Ovary (tissue), 9 donors: ENCODE results near the gene ZC3H11A. TPM values are rescaled to one million over a fixed set of nuclear protein-coding genes. Genes with fewer than 3 reads are reported as not detected.

Source experiments
- DNase-seq, 5 donors: peaks; one replicate each; pipeline ENCODE4 v3.0.0-alpha.2; 2019 to 2020
- H3K27ac ChIP-seq, 2 donors: fragments of 200-600 bp; one replicate each; pipeline versions ENCODE4 v1.5.1 to v1.8.0; 2019 to 2022
- H3K27me3 ChIP-seq: fragments of 200-600 bp; one replicate; pipeline ENCODE4 v1.8.0; 2022
- H3K36me3 ChIP-seq: fragments of 200-600 bp; sonication (generic); one replicate; pipeline ENCODE4 v1.5.1; 2019
- H3K4me1 ChIP-seq: one replicate; pipeline ENCODE4 v1.8.1; 2013; ENCODE audit warnings: mild to moderate bottlenecking, moderate library complexity; ENCODE audit not compliant: insufficient read depth
- H3K4me3 ChIP-seq: fragments of 200-600 bp; sonication (generic); one replicate; pipeline ENCODE4 v1.5.1; 2017
- H3K9me3 ChIP-seq, 2 donors: fragments of 200-600 bp in 1 of 2; sonication (generic) in 1 of 2; one replicate each; pipeline versions ENCODE4 v1.5.1 to v1.8.1; 2013 to 2019; ENCODE audit warnings: mild to moderate bottlenecking in 1 of 2, moderate library complexity in 1 of 2
- EP300 ChIP-seq: sonication (generic); formaldehyde crosslinking; IDR thresholded peaks from one replicate; pipeline ENCODE4 v1.6.1; 2017; ENCODE audit warnings: antibody characterized with exemption
- POLR2A ChIP-seq: fragments of 450-650 bp; IDR thresholded peaks from one replicate; pipeline ENCODE4 v1.6.1; 2017; ENCODE audit warnings: antibody characterized with exemption, mild to moderate bottlenecking, moderate library complexity
- WGBS, 3 donors: extraction: QIAGEN DNeasy Blood & Tissue Kit in 1 of 3; methylation state at CpG; one replicate each; pipeline versions ENCODE4 v1.1.5 to v1.1.7; 2013 to 2017; 5-methylcytosine and 5-hydroxymethylcytosine counted together
- intact Hi-C, 4 donors: fragments of 100-400 bp; cut with DNase I; formaldehyde crosslinking; loops; one replicate each; pipeline versions ENCODE4 v1.11.0 to v1.15.1; 2022 to 2023
- polyA plus RNA-seq, 2 donors: library from polyadenylated mRNA; stranded (reverse); fragments of 200-250 nt in 1 of 2; fragments of 350-450 nt in 1 of 2; fragmentation: Illumina TruSeq in 1 of 2; extraction: RNeasy Lipid Tissue Mini Kit (QIAGEN cat#74804) in 1 of 2; gene quantifications; one replicate each; pipeline ENCODE4 v1.2.3, GENCODE V29; 2013 to 2014
- total RNA-seq, 7 donors: library from RNA; depleted of rRNA in 2 of 7; stranded (reverse); fragments of >200 nt in 2 of 7; fragmentation: NEBNext Ultra II Directional in 3 of 7; extraction: Animal tissue kit (Norgen Biotek cat#: 25700) in 3 of 7; gene quantifications; one replicate each; pipeline versions ENCODE4 v1.1.0 to v1.2.4, GENCODE V29; 2016 to 2023
- TF ChIP-seq, protein P1 (sequence below), 3 donors: fragments of 450-650 bp in 2 of 3; fragments of 200-600 bp in 1 of 3; IDR thresholded peaks; one replicate each; pipeline versions ENCODE4 v1.5.1 to v1.8.0; 2016 to 2022; ENCODE audit warnings: antibody characterized with exemption in 3 of 3, mild to moderate bottlenecking in 1 of 3
- donor health status: DM: no; HTN: no; CAD: no; lungs with moderate emphysema.
- donor health status: DM: no; HTN: no; CAD: no.
- donor health status: Bipolar disorder and iron deficiency.
- donor health status: DM: yes; HTN: yes; CAD: no.
- donor health status: DM: no; HTN: no; CAD: no.
- donor health status: DM: yes; HTN: yes; CAD: no.

The ZC3H11A gene
- total and polyA plus RNA-seq, 9 donors = 52.9 to 100 (median 63.0) TPM

- intact Hi-C loops = no loop called here
- 60 to 78% (median 67%) methylated on average over 3 of the region's 3 CpGs for WGBS, 3 donors
- no peaks in the 10 kb centered on the region for H3K4me1 ChIP-seq
- no peaks in the 10 kb centered on the region for H3K9me3 ChIP-seq
- H3K27me3 ChIP-seq = no peaks in the 10 kb centered on the region
- no peak for TF ChIP-seq EP300
- TF ChIP-seq, protein P1, sequence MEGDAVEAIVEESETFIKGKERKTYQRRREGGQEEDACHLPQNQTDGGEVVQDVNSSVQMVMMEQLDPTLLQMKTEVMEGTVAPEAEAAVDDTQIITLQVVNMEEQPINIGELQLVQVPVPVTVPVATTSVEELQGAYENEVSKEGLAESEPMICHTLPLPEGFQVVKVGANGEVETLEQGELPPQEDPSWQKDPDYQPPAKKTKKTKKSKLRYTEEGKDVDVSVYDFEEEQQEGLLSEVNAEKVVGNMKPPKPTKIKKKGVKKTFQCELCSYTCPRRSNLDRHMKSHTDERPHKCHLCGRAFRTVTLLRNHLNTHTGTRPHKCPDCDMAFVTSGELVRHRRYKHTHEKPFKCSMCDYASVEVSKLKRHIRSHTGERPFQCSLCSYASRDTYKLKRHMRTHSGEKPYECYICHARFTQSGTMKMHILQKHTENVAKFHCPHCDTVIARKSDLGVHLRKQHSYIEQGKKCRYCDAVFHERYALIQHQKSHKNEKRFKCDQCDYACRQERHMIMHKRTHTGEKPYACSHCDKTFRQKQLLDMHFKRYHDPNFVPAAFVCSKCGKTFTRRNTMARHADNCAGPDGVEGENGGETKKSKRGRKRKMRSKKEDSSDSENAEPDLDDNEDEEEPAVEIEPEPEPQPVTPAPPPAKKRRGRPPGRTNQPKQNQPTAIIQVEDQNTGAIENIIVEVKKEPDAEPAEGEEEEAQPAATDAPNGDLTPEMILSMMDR (IDR thresholded peaks at IDR 0.05) = no peak
- no peak overlapping the region for H3K4me3 ChIP-seq
- H3K36me3 ChIP-seq = no peaks in the 10 kb centered on the region
- no peak for DNase-seq
- no peak overlapping the region for H3K27ac ChIP-seq
These were observed 17.8 kb upstream of the ZC3H11A start for GRCh38 chr1:203777596-203777995.

DNA sequence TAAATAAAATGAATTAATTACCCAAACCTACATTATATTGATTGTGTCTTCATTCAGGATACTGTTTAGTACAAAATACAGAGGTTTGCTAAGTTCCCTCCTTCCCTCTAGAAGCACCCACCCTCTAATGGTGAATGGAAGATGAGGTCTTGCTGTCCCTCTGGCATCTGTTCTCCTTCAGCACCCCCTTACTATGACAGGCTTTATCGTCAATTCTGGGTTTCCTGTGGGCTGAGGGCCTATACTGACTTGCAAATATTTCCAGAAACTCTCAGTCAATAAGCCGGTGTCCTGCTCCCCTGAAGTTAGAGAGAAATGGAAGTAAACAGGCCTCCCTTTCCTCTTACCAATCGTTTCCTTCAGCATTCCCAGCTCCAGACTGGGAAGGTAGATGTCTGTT lies 17.3 kb upstream of the ZC3H11A start:
- intact Hi-C loops = no loop called here
- 66 to 73% (median 71%) methylated on average over 3 of the region's 3 CpGs for WGBS, 3 donors
- TF ChIP-seq, protein P1 (IDR thresholded peaks at IDR 0.05) = no peak
- TF ChIP-seq EP300 (no peak), POLR2A (no peak)

DNA sequence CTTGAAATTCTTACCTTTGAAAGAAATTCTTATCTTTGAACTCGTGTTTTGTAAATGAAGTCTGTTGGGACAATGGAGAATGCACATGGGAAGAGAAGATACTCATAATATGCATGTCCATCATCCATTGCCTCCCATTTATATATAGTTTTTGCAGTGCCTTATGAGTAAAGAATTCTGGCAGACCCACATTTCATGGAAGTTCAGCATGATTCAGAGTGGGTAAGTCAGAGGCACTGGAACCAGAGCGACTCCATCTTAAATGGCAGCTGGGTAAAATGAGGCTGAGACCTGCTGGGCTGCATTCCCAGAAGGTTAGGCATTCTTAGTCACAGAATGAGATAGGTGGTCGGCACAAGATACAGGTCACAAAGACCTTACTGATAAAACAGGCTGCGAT lies 16.6 kb upstream of the ZC3H11A start:
- TF ChIP-seq, protein P1 (IDR thresholded peaks at IDR 0.05) = no peak
- TF ChIP-seq POLR2A = no peak
- no peak for TF ChIP-seq EP300
- no peak overlapping the region for H3K4me3 ChIP-seq
- no peaks in the 10 kb centered on the region for H3K27me3 ChIP-seq
- H3K9me3 ChIP-seq = no peaks in the 10 kb centered on the region
- H3K27ac ChIP-seq = no peak overlapping the region
- intact Hi-C loops = no loop called here
- H3K36me3 ChIP-seq = no peaks in the 10 kb centered on the region
- no peak for DNase-seq
- WGBS, 3 donors = 79 to 85% (median 84%) methylated on average over 4 of the region's 4 CpGs
- no peaks in the 10 kb centered on the region for H3K4me1 ChIP-seq

More for the DNA sequence above, 17.3 kb upstream of the ZC3H11A start:
- Histone ChIP-seq H3K36me3 (no peaks in the 10 kb centered on the region), H3K27ac (no peak overlapping the region), H3K27me3 (no peaks in the 10 kb centered on the region), H3K4me3 (no peak overlapping the region), H3K4me1 (no peaks in the 10 kb centered on the region), H3K9me3 (no peaks in the 10 kb centered on the region)
- DNase-seq = no peak

DNA sequence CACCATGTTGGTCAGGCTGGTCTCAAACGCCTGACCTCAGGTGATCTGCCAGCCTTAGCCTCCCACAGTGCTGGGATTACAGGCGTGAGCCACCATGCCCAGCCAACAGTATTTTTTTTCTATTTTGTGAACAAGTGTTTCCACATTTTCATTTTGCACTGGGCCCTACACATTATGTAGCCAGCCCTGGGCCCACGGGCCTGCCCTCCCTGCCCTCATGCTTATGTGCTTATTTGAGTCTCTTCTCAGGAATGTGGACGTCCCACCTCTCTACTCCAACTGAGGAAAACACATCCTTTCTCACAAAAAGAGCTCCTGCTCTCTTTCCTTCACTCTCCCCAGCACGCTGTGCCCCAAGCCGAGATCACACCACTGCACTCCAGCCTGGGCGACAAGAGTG lies 13.5 kb upstream of the ZC3H11A start:
- Histone ChIP-seq H3K27me3 (no peaks in the 10 kb centered on the region), H3K27ac (no peak overlapping the region), H3K36me3 (no peaks in the 10 kb centered on the region), H3K9me3 (no peaks in the 10 kb centered on the region), H3K4me1 (no peaks in the 10 kb centered on the region), H3K4me3 (no peak overlapping the region)
- TF ChIP-seq EP300 (no peak), POLR2A (no peak)
- TF ChIP-seq, protein P1 (IDR thresholded peaks at IDR 0.05) = no peak
- WGBS, 3 donors = 89 to 91% (median 90%) methylated on average over 7 of the region's 7 CpGs
- intact Hi-C loops = no loop called here
- no peak for DNase-seq

- Histone ChIP-seq H3K9me3 (no peaks in the 10 kb centered on the region), H3K27ac (no peak overlapping the region), H3K4me1 (no peaks in the 10 kb centered on the region), H3K4me3 (no peak overlapping the region), H3K36me3 (no peaks in the 10 kb centered on the region), H3K27me3 (no peaks in the 10 kb centered on the region)
- TF ChIP-seq POLR2A (no peak), EP300 (no peak)
- TF ChIP-seq, protein P1 (IDR thresholded peaks at IDR 0.05) = no peak
- intact Hi-C loops = no loop called here
- WGBS, 3 donors = 61 to 66% (median 62%) methylated on average over 3 of the region's 3 CpGs
- no peak for DNase-seq
These were observed 5.5 kb upstream of the ZC3H11A start for GRCh38 chr1:203789966-203790365.
